Testis (tissue), 2 donors: ENCODE measurements around the gene INIP.

Experiments
- POLR2A ChIP-seq: fragments of 450-650 bp; IDR thresholded peaks from one replicate; pipeline ENCODE4 v1.6.1; 2017; ENCODE audit warnings: antibody characterized with exemption, mild to moderate bottlenecking, moderate library complexity
- TF ChIP-seq, protein P1 (sequence below), 3 experiments: fragments of 450-650 bp in 2 of 3; fragments of 200-600 bp in 1 of 3; sonication (generic) in 1 of 3; IDR thresholded peaks; one replicate each; pipeline ENCODE4 v1.5.1; 2016 to 2019; ENCODE audit warnings: antibody characterized with exemption in 3 of 3, mild to moderate bottlenecking in 2 of 3, moderate library complexity in 1 of 3

- TF ChIP-seq POLR2A: no peak
- TF ChIP-seq, protein P1, sequence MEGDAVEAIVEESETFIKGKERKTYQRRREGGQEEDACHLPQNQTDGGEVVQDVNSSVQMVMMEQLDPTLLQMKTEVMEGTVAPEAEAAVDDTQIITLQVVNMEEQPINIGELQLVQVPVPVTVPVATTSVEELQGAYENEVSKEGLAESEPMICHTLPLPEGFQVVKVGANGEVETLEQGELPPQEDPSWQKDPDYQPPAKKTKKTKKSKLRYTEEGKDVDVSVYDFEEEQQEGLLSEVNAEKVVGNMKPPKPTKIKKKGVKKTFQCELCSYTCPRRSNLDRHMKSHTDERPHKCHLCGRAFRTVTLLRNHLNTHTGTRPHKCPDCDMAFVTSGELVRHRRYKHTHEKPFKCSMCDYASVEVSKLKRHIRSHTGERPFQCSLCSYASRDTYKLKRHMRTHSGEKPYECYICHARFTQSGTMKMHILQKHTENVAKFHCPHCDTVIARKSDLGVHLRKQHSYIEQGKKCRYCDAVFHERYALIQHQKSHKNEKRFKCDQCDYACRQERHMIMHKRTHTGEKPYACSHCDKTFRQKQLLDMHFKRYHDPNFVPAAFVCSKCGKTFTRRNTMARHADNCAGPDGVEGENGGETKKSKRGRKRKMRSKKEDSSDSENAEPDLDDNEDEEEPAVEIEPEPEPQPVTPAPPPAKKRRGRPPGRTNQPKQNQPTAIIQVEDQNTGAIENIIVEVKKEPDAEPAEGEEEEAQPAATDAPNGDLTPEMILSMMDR (IDR thresholded peaks at IDR 0.05): no peak
These were observed 35.8 kb upstream of the INIP start for GRCh38 chr9:112753725-112754124.
